NCI-H460 (cell line): Measurements from ENCODE around the gene CFAP92. TPM values are rescaled to one million over a fixed set of nuclear protein-coding genes. Genes with fewer than 3 reads are reported as not detected.
"Not testable (repeated sequence)": the region's sequence is repeated elsewhere in the genome, so short reads cannot be mapped to it uniquely, and the experiment has no call there.

Experiments
- DNase-seq: peaks from one replicate; pipeline ENCODE4 v3.0.0-alpha.2; 2016; ENCODE audit warnings: low read depth; ENCODE audit errors: extremely low read depth
- total RNA-seq: library from RNA; depleted of rRNA; stranded (reverse); fragments of >200 nt; shearing (Covaris generic); gene quantifications from 2 replicates; pipeline ENCODE4 v1.2.3, GENCODE V29; 2014

The CFAP92 gene
- total RNA-seq, 1 experiment from 2014 or later, result 0.42 TPM

GRCh38 chr3:128907706-128908445 lies 86.0 kb downstream of the CFAP92 start:
- no peak for DNase-seq

DNA sequence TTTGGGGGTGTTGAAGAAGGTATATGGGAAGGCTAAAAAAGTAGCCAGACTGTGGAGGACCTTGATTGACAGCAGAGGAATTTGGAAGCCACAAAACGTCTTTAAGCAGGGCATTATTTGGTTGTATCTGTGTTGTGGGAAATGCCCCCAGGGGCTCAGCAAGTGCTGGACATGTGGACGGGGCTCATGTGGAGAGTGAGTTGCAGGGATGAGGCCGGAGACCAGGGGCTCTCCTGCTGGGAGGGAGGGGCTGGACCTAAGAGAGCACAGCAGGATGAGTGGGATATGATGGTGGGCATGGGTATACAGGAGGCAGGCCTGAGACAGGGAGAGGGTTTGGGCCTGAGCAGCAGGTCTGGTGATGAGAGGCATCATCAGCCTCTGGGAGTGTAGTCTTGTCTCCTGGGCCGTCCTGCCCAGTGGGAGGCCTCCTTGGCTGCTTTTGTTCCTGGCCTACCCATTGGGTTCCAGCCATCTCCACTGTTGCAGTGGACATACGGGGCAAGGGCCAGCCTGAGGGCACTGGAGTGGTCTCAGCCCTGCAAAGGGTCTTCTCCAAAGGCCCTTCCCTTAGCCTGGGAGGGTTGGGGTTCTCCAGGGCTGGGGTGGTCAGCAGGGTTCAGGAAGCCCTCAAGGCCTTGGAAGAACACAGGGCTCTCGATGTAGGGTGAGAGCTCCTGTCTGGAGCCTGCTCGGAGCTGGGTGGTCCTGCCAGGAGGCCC lies 86.9 kb downstream of the CFAP92 start:
- DNase-seq, result no peak

- no peak for DNase-seq
Observed at GRCh38 chr3:128906031-128906803, 87.7 kb downstream of the CFAP92 start.

GRCh38 chr3:128903501-128903900 lies 90.4 kb downstream of the CFAP92 start:
- DNase-seq, result no peak

GRCh38 chr3:128902426-128902825 lies 91.5 kb downstream of the CFAP92 start:
- no peak for DNase-seq

GRCh38 chr3:128895843-128896697 lies 97.8 kb downstream of the CFAP92 start:
- DNase-seq, result peak; percentile 24

DNA sequence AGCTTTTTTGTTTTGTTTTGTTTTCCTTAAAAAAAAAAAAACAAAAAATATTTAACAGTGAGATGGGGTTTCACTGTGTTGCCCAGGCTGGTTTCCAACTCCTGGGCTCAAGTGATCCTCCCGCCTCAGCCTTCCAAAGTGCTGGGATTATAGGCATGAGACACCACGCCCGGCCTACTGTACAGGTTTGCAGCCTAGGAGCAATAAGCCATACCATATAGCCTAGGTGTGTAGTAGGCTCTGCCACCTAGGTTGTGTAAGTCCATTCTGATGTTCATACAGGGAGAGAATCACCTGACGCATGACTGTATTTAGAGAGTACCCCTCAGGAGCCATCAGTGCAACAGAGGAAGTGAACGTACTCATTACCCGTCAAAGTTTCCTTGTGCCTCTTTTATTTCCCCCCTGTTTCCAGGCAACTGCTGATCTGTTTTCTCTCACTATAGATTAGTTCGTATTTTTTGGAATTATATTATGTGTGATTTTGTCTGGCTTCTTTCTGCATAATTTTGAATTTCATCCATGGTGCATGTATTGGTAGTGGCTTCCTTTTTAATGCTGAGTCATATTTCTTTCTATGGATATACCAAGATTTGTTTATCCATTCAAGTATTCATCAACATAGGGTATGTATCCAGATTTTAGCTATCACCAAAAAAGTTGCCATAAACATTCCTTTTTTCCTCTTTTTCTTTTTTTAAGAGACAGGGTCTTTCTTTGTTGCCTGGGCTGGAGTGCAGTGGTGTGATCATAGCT lies 104.6 kb downstream of the CFAP92 start:
- DNase-seq, result no peak

- DNase-seq, result no peak
Observed at GRCh38 chr3:128884992-128885391, 108.9 kb downstream of the CFAP92 start.

- no peak for DNase-seq
Observed at GRCh38 chr3:128882719-128883118, 111.2 kb downstream of the CFAP92 start.

GRCh38 chr3:128881576-128881975 lies 112.3 kb downstream of the CFAP92 start:
- DNase-seq, result no peak

DNA sequence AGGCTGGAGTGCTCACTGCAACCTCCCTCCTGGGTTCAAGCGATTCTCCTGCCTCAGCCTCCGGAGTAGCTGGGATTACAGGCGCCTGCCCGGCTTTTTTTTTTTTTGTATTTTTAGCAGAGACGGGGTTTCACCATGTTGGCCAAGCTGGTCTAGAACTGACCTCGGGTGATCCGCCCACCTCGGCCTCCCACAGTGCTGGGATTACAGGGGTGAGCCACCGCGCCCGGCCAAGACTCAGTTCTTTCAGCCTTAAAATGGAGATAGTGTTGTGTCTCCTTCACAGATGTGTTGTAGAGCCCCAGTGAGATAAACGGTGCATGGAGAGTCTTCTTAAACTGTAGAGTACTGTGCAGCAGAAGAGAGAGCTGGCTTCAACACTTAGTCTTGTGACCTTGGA lies 113.4 kb downstream of the CFAP92 start:
- DNase-seq, result not testable (repeated sequence)

GRCh38 chr3:128879991-128880390 lies 113.9 kb downstream of the CFAP92 start:
- DNase-seq, result no peak

GRCh38 chr3:128879125-128879969 lies 114.5 kb downstream of the CFAP92 start, which contains the start of gene ACAD9:
Gene ACAD9, plus strand, starts transcription at chr3:128879620. Its CDS starts 72 bp downstream, at chr3:128879692.
- DNase-seq, result peak; percentile 94

DNA sequence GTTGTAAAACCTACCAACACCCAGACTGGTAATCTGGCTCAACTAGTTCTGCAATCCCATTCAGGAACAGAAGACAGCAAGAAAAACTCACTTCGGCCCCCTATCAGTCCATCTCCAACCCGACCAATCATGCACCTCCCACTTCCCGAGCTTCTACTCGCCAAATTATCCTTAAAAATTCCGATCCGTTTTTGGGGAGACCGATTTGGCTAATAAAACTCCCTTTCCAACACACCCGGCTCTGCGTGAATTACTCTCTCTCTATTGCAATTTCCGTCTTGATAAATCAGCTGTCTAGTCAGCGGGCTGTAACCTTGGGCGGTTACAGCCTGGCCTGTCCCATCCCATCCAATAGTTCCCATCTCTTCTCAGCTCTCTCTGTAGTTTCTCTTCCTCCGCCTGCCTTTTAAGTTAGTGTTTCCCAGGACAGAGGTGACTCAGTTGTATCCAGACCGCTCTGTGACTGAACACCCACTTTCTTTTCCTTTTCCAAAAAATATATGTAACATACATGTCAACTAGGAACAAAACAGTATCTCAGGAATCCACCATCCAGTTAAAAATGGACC lies 115.2 kb downstream of the CFAP92 start:
- DNase-seq, result no peak

DNA sequence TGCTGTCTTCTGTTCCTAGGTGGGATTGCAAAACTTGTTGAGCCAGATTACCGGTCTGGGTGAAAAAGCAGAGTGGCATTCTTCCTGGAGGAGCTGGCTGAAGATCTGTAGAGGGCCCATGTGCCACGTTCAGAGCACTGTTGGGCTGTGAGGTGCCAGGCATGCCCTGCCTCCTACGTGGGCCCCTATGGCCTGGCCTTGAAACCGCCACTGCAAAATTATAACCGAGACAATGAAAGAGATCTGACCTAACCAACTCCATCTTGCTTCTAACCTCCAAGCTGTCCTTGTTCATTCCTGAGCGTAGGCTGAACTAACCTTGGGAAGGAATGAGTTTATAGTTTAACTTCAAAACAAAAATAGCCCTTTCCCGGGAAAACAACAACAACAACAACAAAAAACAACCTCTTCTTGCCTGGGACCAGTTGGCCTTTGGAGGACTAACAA lies 115.8 kb downstream of the CFAP92 start:
- DNase-seq, result no peak

GRCh38 chr3:128875556-128876120 lies 118.2 kb downstream of the CFAP92 start:
- peak; percentile 15 for DNase-seq

GRCh38 chr3:128874481-128875180 lies 119.2 kb downstream of the CFAP92 start:
- no peak for DNase-seq
